ENCODE results near the gene GATA5. TPM values are rescaled to one million over a fixed set of nuclear protein-coding genes. Genes with fewer than 3 reads are reported as not detected.

The GATA5 gene
- total RNA-seq, 1 experiment from 2014 or later, result 0.25 TPM

- BruUV-seq (replicated peaks), result no TSS peak
- H3K27ac Mint-ChIP-seq (ENCODE audit: unreplicated experiment), result peak overlapping the region; percentile 86
- no peak for DNase-seq
Measured at GRCh38 chr20:62458275-62459251, 17.2 kb downstream of the GATA5 start.

GRCh38 chr20:62457831-62458230 lies 18.0 kb downstream of the GATA5 start:
- H3K27me3 ChIP-seq (replicated peaks; ENCODE audit: control insufficient read depth, insufficient read depth, low read length), result no peaks in the 10 kb centered on the region
- Mint-ChIP-seq H3K9me3 (ENCODE audit: unreplicated experiment) (no peaks in the 10 kb centered on the region), H3K36me3 (ENCODE audit: insufficient read depth, unreplicated experiment) (no peaks in the 10 kb centered on the region), H3K4me1 (ENCODE audit: low read depth, unreplicated experiment) (peaks cover 13% of the 10 kb centered on the region), H3K27me3 (ENCODE audit: insufficient read depth, unreplicated experiment) (no peaks in the 10 kb centered on the region), H3K4me3 (ENCODE audit: unreplicated experiment) (no peak overlapping the region), H3K27ac (ENCODE audit: unreplicated experiment) (peak overlapping the region; percentile 86)
- intact Hi-C loops (cut with micrococcal nuclease; ENCODE audit: unreplicated experiment), result no loop called here
- POLR2A ChIA-PET, result no interaction called here
- no peak for DNase-seq
- peaks cover 32% of the 10 kb centered on the region for H3K4me1 ChIP-seq
- H3K4me3 ChIP-seq (ENCODE audit: low read depth, low read length), result no peak overlapping the region
- no peaks in the 10 kb centered on the region for H3K9me3 ChIP-seq
- no TSS peak for BruUV-seq (replicated peaks)
- no peaks in the 10 kb centered on the region for H3K36me3 ChIP-seq (ENCODE audit: control insufficient read depth, insufficient read depth, low read length)
- no peak for TF ChIP-seq CTCF (IDR thresholded peaks at IDR 0.05; ENCODE audit: insufficient read depth in 1 of 2, low read depth in 1 of 2, low read length in 1 of 2, severe bottlenecking in 1 of 2, unreplicated experiment in 1 of 2)
- CTCF ChIA-PET, result interaction anchor here (1.0 kb wide), 1 partner anchor 166 kb away, joined by 5 read pairs; no protein-coding TSS in a partner anchor

More at GRCh38 chr20:62458275-62459251, 17.2 kb downstream of the GATA5 start:
- H3K27me3 ChIP-seq (replicated peaks; ENCODE audit: control insufficient read depth, insufficient read depth, low read length), result no peaks in the 10 kb centered on the region
- POLR2A ChIA-PET, result no interaction called here
- intact Hi-C loops (cut with micrococcal nuclease; ENCODE audit: unreplicated experiment), result no loop called here
- H3K4me3 ChIP-seq (ENCODE audit: low read depth, low read length), result no peak overlapping the region
- peaks cover 29% of the 10 kb centered on the region for H3K4me1 ChIP-seq
- CTCF ChIA-PET, result no interaction called here
- H3K27me3 Mint-ChIP-seq (ENCODE audit: insufficient read depth, unreplicated experiment), result no peaks in the 10 kb centered on the region
- H3K36me3 Mint-ChIP-seq (ENCODE audit: insufficient read depth, unreplicated experiment), result no peaks in the 10 kb centered on the region
- H3K4me3 Mint-ChIP-seq (ENCODE audit: unreplicated experiment), result no peak overlapping the region
- no peaks in the 10 kb centered on the region for H3K9me3 ChIP-seq
- TF ChIP-seq CTCF (IDR thresholded peaks at IDR 0.05; ENCODE audit: insufficient read depth in 1 of 2, low read depth in 1 of 2, low read length in 1 of 2, severe bottlenecking in 1 of 2, unreplicated experiment in 1 of 2), result no peak
- H3K36me3 ChIP-seq (ENCODE audit: control insufficient read depth, insufficient read depth, low read length), result no peaks in the 10 kb centered on the region
- peaks cover 13% of the 10 kb centered on the region for H3K4me1 Mint-ChIP-seq (ENCODE audit: low read depth, unreplicated experiment)
- H3K9me3 Mint-ChIP-seq (ENCODE audit: unreplicated experiment), result no peaks in the 10 kb centered on the region

- CTCF ChIA-PET, result interaction anchor here (1.0 kb wide), 1 partner anchor 167 kb away, joined by 5 read pairs; no protein-coding TSS in a partner anchor
Measured at GRCh38 chr20:62457098-62457497, 18.7 kb downstream of the GATA5 start.

More at GRCh38 chr20:62457098-62457497, 18.7 kb downstream of the GATA5 start:
- H3K4me3 ChIP-seq (ENCODE audit: low read depth, low read length), result no peak overlapping the region
- Mint-ChIP-seq H3K9me3 (ENCODE audit: unreplicated experiment) (no peaks in the 10 kb centered on the region), H3K27me3 (ENCODE audit: insufficient read depth, unreplicated experiment) (no peaks in the 10 kb centered on the region), H3K36me3 (ENCODE audit: insufficient read depth, unreplicated experiment) (no peaks in the 10 kb centered on the region), H3K27ac (ENCODE audit: unreplicated experiment) (peak overlapping the region; percentile 86), H3K4me1 (ENCODE audit: low read depth, unreplicated experiment) (peaks cover 13% of the 10 kb centered on the region), H3K4me3 (ENCODE audit: unreplicated experiment) (no peak overlapping the region)
- no TSS peak for BruUV-seq (replicated peaks)
- H3K9me3 ChIP-seq, result no peaks in the 10 kb centered on the region
- POLR2A ChIA-PET, result no interaction called here
- intact Hi-C loops (cut with micrococcal nuclease; ENCODE audit: unreplicated experiment), result no loop called here
- peaks cover 39% of the 10 kb centered on the region for H3K4me1 ChIP-seq
- DNase-seq, result no peak
- H3K27me3 ChIP-seq (replicated peaks; ENCODE audit: control insufficient read depth, insufficient read depth, low read length), result no peaks in the 10 kb centered on the region
- TF ChIP-seq CTCF (IDR thresholded peaks at IDR 0.05; ENCODE audit: insufficient read depth in 1 of 2, low read depth in 1 of 2, low read length in 1 of 2, severe bottlenecking in 1 of 2, unreplicated experiment in 1 of 2), result no peak
- no peaks in the 10 kb centered on the region for H3K36me3 ChIP-seq (ENCODE audit: control insufficient read depth, insufficient read depth, low read length)

Measured in Caco-2 (cell line).